K562 (cell line): ENCODE data around the gene POLR3E. TPM values are rescaled to one million over a fixed set of nuclear protein-coding genes. Genes with fewer than 3 reads are reported as not detected.
A peak's percentile ranks its signal among the peaks of the same experiment; 100 is the strongest.

Experiments
- ATAC-seq: fragments of 200-7000 bp; cut with Tn5 transposase; 3 replicates; pipeline ENCODE4 v1.9.1; 2020; ENCODE audit warnings: moderate library complexity
- BruUV-seq: library from RNA; stranded (reverse); fragments of 400-500 nt; replicated peaks from 2 replicates; lab custom pipeline; 2021; lab: Mats Ljungman, UMichigan
- CTCF ChIA-PET: fragments of 300-600 bp; formaldehyde crosslinking; extraction: SDS; loops from one replicate; lab custom pipeline; 2021; ENCODE audit warnings: low intra/inter-chr PET ratio; lab: Yijun Ruan, JAX
- POLR2A ChIA-PET: fragments of 300-600, 350-650 bp; sonication (Branson Sonifier 250); formaldehyde crosslinking; extraction: SDS; loops from one replicate; lab custom pipeline; 2021; ENCODE audit warnings: antibody characterized with exemption, inconsistent platforms; lab: Yijun Ruan, JAX
- DNase-seq, 4 experiments: peaks; one replicate each; pipeline versions ENCODE4 v3.0.0 to v3.0.0-alpha.2; 2011 to 2018; ENCODE audit warnings: low spot score in 3 of 4, mixed read lengths in 3 of 4; ENCODE audit errors: extremely low read depth in 1 of 4
- FAIRE-seq: peaks from 2 replicates; lab custom pipeline; 2011; peaks lifted over from hg19 to GRCh38; lab: Jason Lieb, UNC
- H2AFZ ChIP-seq: 2 replicates; pipeline ENCODE4 v1.6.0; 2011; ENCODE audit warnings: low read depth, low read length, control low read depth, inconsistent platforms
- H3K27ac ChIP-seq: fragments of 200-600 bp; 3 replicates; pipeline ENCODE4 v1.8.0; 2011; ENCODE audit warnings: low read depth, mild to moderate bottlenecking, control low read depth, inconsistent platforms, low read length, moderate library complexity, mixed read lengths; ENCODE audit errors: extremely low read depth
- H3K27me3 ChIP-seq, 2 experiments: fragments of 300-600 bp in 1 of 2; 2 replicates in 1 of 2; 3 replicates in 1 of 2; pipeline versions ENCODE4 v1.6.0 to v1.8.0; 2011; ENCODE audit warnings: inconsistent platforms in 2 of 2, low read length in 2 of 2, mild to moderate bottlenecking in 1 of 2, mixed read lengths in 1 of 2, moderate library complexity in 1 of 2; ENCODE audit not compliant: control insufficient read depth in 2 of 2, insufficient read depth in 2 of 2
- H3K36me3 ChIP-seq: fragments of 300-600 bp; 3 replicates; pipeline ENCODE4 v1.8.0; 2011; ENCODE audit warnings: mild to moderate bottlenecking, low read length, inconsistent platforms; ENCODE audit not compliant: control insufficient read depth, insufficient read depth
- H3K4me1 ChIP-seq, 2 experiments: fragments of 200-600 bp in 1 of 2; replicated peaks in 1 of 2; 2 replicates in 1 of 2; 3 replicates in 1 of 2; pipeline versions ENCODE4 v1.5.1 to v1.8.0; 2011; ENCODE audit warnings: inconsistent platforms in 2 of 2, low read length in 2 of 2, mild to moderate bottlenecking in 1 of 2, mixed read lengths in 1 of 2, moderate library complexity in 1 of 2; ENCODE audit not compliant: control insufficient read depth in 2 of 2, insufficient read depth in 2 of 2
- H3K4me2 ChIP-seq: 2 replicates; pipeline ENCODE4 v1.6.1; 2011; ENCODE audit warnings: low read length, control low read depth, inconsistent platforms, mixed read lengths; ENCODE audit not compliant: insufficient read depth
- H3K4me3 ChIP-seq: fragments of 200-600 bp; sonication (generic), shearing (Covaris generic); 2 replicates; pipeline ENCODE4 v1.5.1; 2016; ENCODE audit warnings: control low read depth, inconsistent platforms
- H3K79me2 ChIP-seq: fragments of 200-600 bp; 3 replicates; pipeline ENCODE4 v1.8.0; 2011; ENCODE audit warnings: low read length, inconsistent platforms; ENCODE audit not compliant: control insufficient read depth, insufficient read depth
- H3K9ac ChIP-seq, 2 experiments: 2 replicates each; pipeline versions ENCODE4 v1.6.0 to v1.6.1; 2011; ENCODE audit warnings: low read depth in 2 of 2, low read length in 2 of 2, control low read depth in 1 of 2, inconsistent platforms in 1 of 2, mild to moderate bottlenecking in 1 of 2, mixed read lengths in 1 of 2; ENCODE audit not compliant: insufficient read depth in 1 of 2
- H3K9me1 ChIP-seq: one replicate; pipeline ENCODE4 v1.6.0; 2011; ENCODE audit warnings: inconsistent platforms, mild to moderate bottlenecking, low read length, moderate library complexity; ENCODE audit not compliant: control insufficient read depth, insufficient read depth
- H3K9me3 ChIP-seq: replicated peaks from 2 replicates; pipeline ENCODE4 v1.5.1; 2011; ENCODE audit warnings: low read depth, low read length, inconsistent platforms; ENCODE audit not compliant: control insufficient read depth, insufficient read depth
- H4K20me1 ChIP-seq: replicated peaks from 2 replicates; pipeline ENCODE4 v1.6.1; 2011; ENCODE audit warnings: low read length, inconsistent platforms, mixed read lengths; ENCODE audit not compliant: control insufficient read depth, insufficient read depth
- BRF2 ChIP-seq: IDR thresholded peaks from 3 replicates; pipeline ENCODE4 v1.6.1; 2011; ENCODE audit warnings: borderline replicate concordance, mild to moderate bottlenecking; ENCODE audit not compliant: insufficient read length, insufficient read depth
- CBX5 ChIP-seq: IDR thresholded peaks from 2 replicates; pipeline ENCODE4 v1.6.1; 2014; ENCODE audit warnings: low read depth, borderline replicate concordance
- CREB3 ChIP-seq: fragments of 450-650 bp; conservative IDR thresholded peaks from 2 replicates; pipeline ENCODE4 v1.6.1; 2016; ENCODE audit warnings: missing genetic modification characterization, low read depth, mild to moderate bottlenecking, missing compliant biosample characterization, moderate library complexity
- ELK1 ChIP-seq: sonication (generic); formaldehyde crosslinking; IDR thresholded peaks from 2 replicates; pipeline ENCODE4 v1.8.1; 2022; ENCODE audit warnings: missing genetic modification reagents
- GABPA ChIP-seq: fragments of 200-800 bp; sonication (Bioruptor generic); conservative IDR thresholded peaks from 2 replicates; pipeline ENCODE4 v1.6.1; 2016; ENCODE audit warnings: low read depth, missing genetic modification characterization, missing compliant biosample characterization
- MIER1 ChIP-seq: fragments of 450-650 bp; IDR thresholded peaks from 2 replicates; pipeline ENCODE4 v1.6.1; 2016; ENCODE audit warnings: antibody characterized with exemption, mild to moderate bottlenecking, low read depth
- PCBP1 ChIP-seq: fragments of 200-400 bp; formaldehyde crosslinking; IDR thresholded peaks from 2 replicates; pipeline ENCODE4 v1.6.1; 2018; ENCODE audit warnings: mild to moderate bottlenecking, low read depth, low read length; ENCODE audit not compliant: poor library complexity, severe bottlenecking
- SP1 ChIP-seq: sonication (generic); formaldehyde crosslinking; IDR thresholded peaks from 2 replicates; pipeline ENCODE4 v1.8.1; 2022; ENCODE audit warnings: mild to moderate bottlenecking, missing genetic modification reagents
- SP2 ChIP-seq: IDR thresholded peaks from 2 replicates; pipeline ENCODE4 v1.6.1; 2011; ENCODE audit warnings: mild to moderate bottlenecking, low read depth, low read length, moderate library complexity; ENCODE audit not compliant: poor library complexity, severe bottlenecking; ENCODE audit errors: extremely low read depth
- SUPT5H ChIP-seq: fragments of 450-650 bp; IDR thresholded peaks from 2 replicates; pipeline ENCODE4 v1.6.1; 2016
- ZBTB1 ChIP-seq: sonication (generic); formaldehyde crosslinking; IDR thresholded peaks from 2 replicates; pipeline ENCODE4 v1.8.1; 2023; ENCODE audit warnings: missing genetic modification reagents, low read depth, mild to moderate bottlenecking, borderline replicate concordance
- ZBTB8A ChIP-seq: fragments of 450-650 bp; IDR thresholded peaks from 2 replicates; pipeline ENCODE4 v1.6.1; 2018; ENCODE audit warnings: mild to moderate bottlenecking, moderate library complexity; ENCODE audit not compliant: partially characterized antibody
- ZFX ChIP-seq: sonication (generic); formaldehyde crosslinking; IDR thresholded peaks from 2 replicates; pipeline ENCODE4 v1.8.0; 2022; ENCODE audit warnings: mild to moderate bottlenecking, missing genetic modification reagents, moderate library complexity
- ZSCAN29 ChIP-seq: fragments of 450-650 bp; IDR thresholded peaks from 2 replicates; pipeline ENCODE4 v1.6.1; 2017
- WGBS: fragments of 100-300 bp; shearing (Covaris generic); methylation state at CpG from one replicate; pipeline ENCODE4 v1.1.6; 2016; ENCODE audit warnings: low coverage, mixed read lengths; ENCODE audit not compliant: insufficient coverage; ENCODE audit errors: missing lambda C conversion rate; 5-methylcytosine and 5-hydroxymethylcytosine counted together
- in situ Hi-C: fragments of 300-500 bp; cut with MboI; formaldehyde crosslinking; loops from 4 replicates; pipeline ENCODE4 v1.15.0; 2018; ENCODE audit warnings: inconsistent platforms, mixed read lengths
- intact Hi-C: fragments of 100-400 bp; cut with micrococcal nuclease; formaldehyde crosslinking; loops from 2 replicates; pipeline ENCODE4 v1.14.2; 2022
- polyA plus RNA-seq, 8 experiments: library from polyadenylated mRNA; depleted of rRNA in 4 of 8; stranded (reverse) in 5 of 8; unstranded in 3 of 8; fragments of >200 nt; fragmentation: Nextera tagmentation in 2 of 8; fragmentation: Illumina TruSeq in 1 of 8; extraction: Ambion mirVana in 2 of 8; extraction: Trizol in 1 of 8; gene quantifications; 2 replicates each; pipeline versions ENCODE4 v1.2.1 to v1.2.3, GENCODE V29; 2011 to 2014; ENCODE audit warnings: inconsistent platforms in 1 of 8, missing spikeins in 1 of 8
- total RNA-seq, 7 experiments: library from RNA; depleted of rRNA in 6 of 7; stranded (reverse); fragments of >200 nt in 6 of 7; fragmentation: Illumina TruSeq in 2 of 7; extraction: Trizol in 2 of 7; gene quantifications; 2 replicates each; pipeline versions ENCODE4 v1.2.1 to v1.2.3, GENCODE V29; 2011 to 2021; ENCODE audit warnings: low replicate concordance in 1 of 7

The POLR3E gene
- total and polyA plus RNA-seq, 9 of the 15 experiments (the other 6 are each of a cell fraction or from before 2014, with no cell fraction given), result 17.7 to 151 (median 82.6) TPM

GRCh38 chr16:22352140-22352539, 54.9 kb downstream of the POLR3E start:
- Histone ChIP-seq H3K9me1 (no peaks in the 10 kb centered on the region), H2AFZ (no peak overlapping the region), H3K36me3 (peaks cover 60% of the 10 kb centered on the region), H3K9me3 (no peaks in the 10 kb centered on the region), H3K9ac (no peak overlapping the region), H4K20me1 (no peaks in the 10 kb centered on the region), H3K27me3 (no peaks in the 10 kb centered on the region), H3K27ac (no peak overlapping the region), H3K4me2 (no peak overlapping the region), H3K79me2 (peaks cover 20% of the 10 kb centered on the region), H3K4me1 (peaks cover 0 to 16% of the 10 kb centered on the region in 2 experiments; a peak in 3 of 5 replicates)
- ATAC-seq (no peak), FAIRE-seq (peak; percentile 42), DNase-seq (no peak)
- in situ Hi-C loops (no loop called here), intact Hi-C loops (no loop called here)
- ChIA-PET POLR2A (interaction anchor here (1.2 to 2.0 kb wide), 2 partner anchors 10 to 14 kb away, joined by 3 to 9 read pairs; no protein-coding TSS in a partner anchor), CTCF (no interaction called here)
- BruUV-seq, result no TSS peak
- TF ChIP-seq GABPA (tag), result no peak
- TF ChIP-seq ZFX (CRISPR knock-in tag), result no peak
- no peak for TF ChIP-seq ELK1 (CRISPR knock-in tag)
- TF ChIP-seq SUPT5H, result no peak
- TF ChIP-seq PCBP1, result no peak
- no peak for TF ChIP-seq ZBTB1 (CRISPR knock-in tag)
- TF ChIP-seq SP1 (CRISPR knock-in tag), result no peak
- no peak for TF ChIP-seq SP2
- no peak for TF ChIP-seq ZBTB8A
- TF ChIP-seq MIER1, result no peak
- no peak for TF ChIP-seq BRF2
- no peak for TF ChIP-seq ZSCAN29
- TF ChIP-seq CBX5, result no peak
- no peak for TF ChIP-seq CREB3 (tag)
- TF ChIP-seq, all 486 proteins: peak for 0
- no peak overlapping the region for H3K4me3 ChIP-seq
- 90% methylated on average over 6 of the region's 6 CpGs for WGBS
